T-helper 22 cell (primary cell): ENCODE data around the gene GNB1L.
"Not testable (repeated sequence)": the region's sequence is repeated elsewhere in the genome, so short reads cannot be mapped to it uniquely, and the experiment has no call there.

ENCODE experiments used
- DNase-seq: peaks from one replicate; pipeline ENCODE4 v3.0.0-alpha.2; 2020; ENCODE audit warnings: low read depth

Gene GNB1L

DNA sequence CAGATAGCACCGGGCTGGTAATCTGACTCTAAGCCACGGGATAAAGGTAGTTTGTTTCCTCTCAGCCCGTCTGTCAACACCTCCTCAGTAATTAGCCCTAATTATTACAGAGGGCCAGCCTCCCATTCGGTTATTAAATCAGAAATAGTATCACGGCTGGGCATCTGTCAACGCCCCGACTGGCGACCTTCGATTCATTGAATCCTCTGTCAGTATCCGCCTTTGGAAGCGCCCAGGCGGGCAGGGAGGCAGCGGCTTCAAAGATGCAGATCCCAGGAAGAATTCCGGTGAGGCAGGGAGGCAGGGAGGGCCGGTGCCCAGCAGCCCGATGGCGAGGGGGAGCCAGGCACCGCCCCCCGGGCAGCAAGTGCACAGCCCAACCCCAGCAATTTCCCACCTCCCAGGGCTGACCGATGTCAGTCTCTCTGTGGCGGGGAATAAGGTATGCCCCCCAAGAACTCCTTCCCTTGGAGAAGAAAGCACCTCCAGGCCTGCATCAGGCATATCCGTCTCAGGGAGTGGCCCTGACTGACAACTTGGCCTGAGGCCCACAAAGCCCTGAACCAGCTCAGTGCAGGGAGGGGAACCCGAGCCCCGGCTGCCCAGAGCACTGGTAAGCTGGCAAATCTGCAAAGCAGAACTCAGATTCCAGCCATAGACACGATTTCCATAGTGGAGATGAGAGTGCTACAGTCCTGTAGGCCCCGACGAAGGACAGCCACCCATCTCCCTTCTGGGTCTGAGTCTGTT, 11.4 kb downstream of the GNB1L start:
- no peak for DNase-seq

GRCh38 chr22:19842393-19843106, 12.1 kb downstream of the GNB1L start:
- DNase-seq: no peak

GRCh38 chr22:19841641-19842392, 12.9 kb downstream of the GNB1L start:
- no peak for DNase-seq

GRCh38 chr22:19840955-19841640, 13.6 kb downstream of the GNB1L start:
- DNase-seq: no peak

GRCh38 chr22:19840059-19840458, 14.6 kb downstream of the GNB1L start:
- DNase-seq: no peak

- no peak for DNase-seq
These were observed 16.8 kb downstream of the GNB1L start for GRCh38 chr22:19837915-19838314.

DNA sequence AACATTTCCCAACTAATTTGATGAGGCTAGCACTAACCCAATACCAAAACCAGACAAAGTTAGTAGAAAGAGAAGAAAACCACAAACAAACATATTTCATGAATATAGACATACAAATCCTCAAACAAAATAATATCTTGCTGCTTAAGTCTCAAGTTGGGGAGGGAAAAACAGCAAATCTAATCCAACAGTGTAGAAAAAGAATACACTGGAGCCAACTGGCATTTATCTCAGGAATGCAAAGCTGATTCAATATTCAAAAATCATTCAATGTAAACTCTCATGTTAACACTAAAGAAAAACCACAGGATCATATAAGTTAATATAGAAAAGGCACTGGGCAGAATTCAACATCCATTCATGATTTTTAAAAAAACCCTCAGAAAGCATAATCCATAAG, 18.2 kb downstream of the GNB1L start:
- no peak for DNase-seq

DNA sequence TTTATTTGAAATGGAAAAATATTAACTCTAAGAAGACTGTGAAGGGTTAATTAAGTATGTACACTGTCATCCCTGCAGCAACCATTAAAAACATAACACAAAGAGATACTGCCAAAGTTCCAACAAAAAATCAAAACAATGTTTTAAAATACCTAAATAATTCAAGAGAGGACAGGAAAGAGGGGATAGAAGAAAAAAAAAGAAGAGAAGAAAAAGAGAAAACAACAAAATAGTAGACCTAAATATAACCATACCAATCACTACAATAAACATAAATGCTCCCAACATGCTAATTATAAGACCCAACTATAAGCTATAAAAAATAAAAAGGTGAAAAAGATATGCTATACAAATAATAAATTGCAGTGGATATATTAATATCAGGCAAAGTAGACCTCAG, 20.1 kb downstream of the GNB1L start:
- no peak for DNase-seq

- DNase-seq: not testable (repeated sequence)
These were observed 21.3 kb downstream of the GNB1L start for GRCh38 chr22:19833327-19833726.

DNA sequence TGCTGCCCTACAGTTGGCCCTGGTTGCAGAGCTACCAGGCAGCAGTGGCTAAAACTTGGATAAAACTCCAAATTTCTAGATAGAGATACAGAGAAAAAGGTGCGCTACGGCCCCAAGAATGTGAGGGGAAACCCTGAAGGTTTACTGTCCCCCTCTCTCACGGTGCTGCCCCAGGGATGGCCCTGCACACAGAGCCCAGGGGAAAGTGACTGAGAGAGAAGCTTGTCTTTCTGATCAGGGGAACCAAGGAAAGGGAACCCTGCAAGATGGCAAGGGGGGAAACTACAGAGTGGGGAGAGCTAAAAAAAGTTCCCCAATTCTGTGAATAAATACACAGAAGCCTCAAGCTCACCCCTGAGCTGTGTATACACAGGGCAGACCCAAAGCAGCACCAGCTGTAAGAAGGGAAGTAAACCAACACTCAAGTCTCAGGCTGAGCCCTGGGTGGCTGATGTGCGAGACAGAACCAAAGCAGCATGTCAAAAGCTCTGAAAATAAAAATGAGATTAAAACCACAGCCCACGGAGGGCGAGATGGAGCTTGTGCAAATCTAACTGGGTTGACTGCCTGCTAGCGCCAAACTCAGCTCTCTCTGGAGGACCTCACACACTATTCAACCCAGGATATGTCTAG, 22.1 kb downstream of the GNB1L start:
- DNase-seq: no peak

DNA sequence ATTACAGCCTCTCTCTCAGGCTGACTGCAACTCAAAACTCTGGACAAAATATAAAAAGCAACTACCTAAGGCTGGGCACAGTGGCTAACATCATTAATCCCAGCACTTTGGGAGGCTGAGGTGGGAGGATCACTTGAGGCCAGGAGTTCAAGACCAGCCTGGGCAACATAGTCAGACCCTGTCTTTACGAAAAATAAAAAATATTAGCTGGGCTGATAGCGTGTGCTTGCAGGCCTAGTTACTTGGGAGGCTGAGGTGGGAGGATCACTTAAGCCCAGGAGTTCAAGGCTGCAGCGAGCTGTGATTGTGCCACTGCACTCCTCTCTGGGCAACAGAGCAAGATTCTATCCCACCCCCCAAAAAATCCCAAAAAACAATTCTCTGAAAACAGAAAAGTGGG, 22.7 kb downstream of the GNB1L start:
- DNase-seq: not testable (repeated sequence)

- DNase-seq: no peak
These were observed 23.7 kb downstream of the GNB1L start for GRCh38 chr22:19831016-19831415.

DNA sequence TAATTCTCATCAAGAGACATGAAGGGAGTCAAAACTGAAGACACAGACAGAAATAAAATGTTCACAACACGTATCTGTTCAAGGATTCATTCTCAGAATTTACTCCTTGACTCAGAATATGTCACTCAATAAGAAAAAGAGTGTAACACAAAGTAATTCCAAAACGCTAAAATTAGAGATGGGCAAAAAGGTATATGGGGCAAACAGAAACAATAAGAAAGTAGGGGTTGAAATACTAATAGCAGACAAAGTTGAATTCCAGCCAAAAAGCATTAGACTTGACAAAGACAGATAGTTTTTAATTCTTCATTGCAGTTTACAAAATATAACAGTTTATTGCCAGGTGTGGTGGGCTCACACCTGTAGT, 26.7 kb downstream of the GNB1L start:
- no peak for DNase-seq

- DNase-seq: no peak
These were observed 27.2 kb downstream of the GNB1L start for GRCh38 chr22:19827341-19828034.

DNA sequence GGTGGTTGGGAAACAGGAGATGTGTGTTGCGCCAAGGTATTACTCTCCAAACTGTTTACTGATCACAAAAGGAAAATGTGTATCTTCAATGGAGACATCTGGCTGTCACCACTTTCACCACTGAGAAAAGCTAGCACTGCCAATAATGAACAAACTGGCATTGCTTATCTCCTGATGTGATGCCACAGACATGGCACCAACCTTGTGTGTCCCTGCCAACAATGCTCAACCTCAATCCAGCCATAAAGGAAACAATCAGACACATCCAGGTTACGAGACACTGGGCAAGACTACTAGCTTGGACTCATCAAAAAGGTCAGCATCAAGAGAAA, 28.1 kb downstream of the GNB1L start:
- no peak for DNase-seq

GRCh38 chr22:19825904-19826618, 28.6 kb downstream of the GNB1L start:
- DNase-seq: no peak

DNA sequence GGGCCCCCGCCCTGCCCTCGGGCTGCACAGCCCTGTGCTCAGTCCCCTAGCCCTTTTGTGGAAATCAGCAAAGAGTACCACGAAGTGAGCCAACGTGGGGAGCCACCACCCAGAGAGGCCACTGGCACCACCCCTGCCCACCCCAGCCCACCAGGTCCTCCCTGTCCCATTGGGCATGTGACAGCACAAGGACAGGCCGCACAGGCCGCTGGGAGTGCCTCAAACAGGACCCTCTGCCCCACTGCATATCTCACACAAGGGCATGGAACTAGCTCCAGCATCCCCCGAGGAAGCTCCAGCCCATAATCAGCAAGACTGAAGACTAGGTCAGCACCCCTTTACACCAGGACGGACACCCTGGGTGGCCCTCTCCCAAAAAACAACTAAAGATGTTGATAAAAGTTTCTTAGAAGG, 29.7 kb downstream of the GNB1L start:
- no peak for DNase-seq

DNA sequence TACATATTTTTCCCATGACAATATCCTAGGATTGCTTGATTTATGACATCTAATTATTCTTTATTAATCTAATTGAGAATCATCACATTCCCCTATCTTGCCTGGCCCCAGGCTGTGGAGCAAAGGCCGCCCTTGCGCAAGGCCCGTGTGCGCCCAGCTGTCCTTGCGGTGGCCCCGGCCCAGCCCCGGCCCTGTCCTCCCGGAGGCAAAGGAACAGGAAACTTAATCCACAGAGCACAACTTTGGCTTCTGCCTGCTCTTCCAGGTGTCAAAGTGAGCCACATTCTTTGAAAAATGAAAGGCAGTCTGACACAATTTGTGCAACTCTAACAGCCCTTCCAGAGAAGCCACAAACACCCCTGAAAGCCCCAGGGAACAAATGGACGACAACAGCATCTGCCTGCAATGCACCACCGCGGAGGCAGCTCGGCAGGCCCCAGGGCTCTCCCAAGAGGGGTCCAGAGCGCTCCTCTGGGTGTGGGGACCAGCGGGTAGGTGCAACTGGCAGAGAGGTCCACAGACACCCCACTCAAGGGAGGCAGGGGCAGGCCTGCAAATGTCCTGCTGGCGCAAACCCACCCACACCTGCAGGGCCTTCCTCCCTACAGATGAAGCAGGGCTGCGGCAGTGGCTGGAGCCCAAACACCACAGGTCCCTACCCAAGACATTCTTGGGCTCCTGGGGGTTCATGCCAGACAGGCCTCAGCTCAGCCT, 30.3 kb downstream of the GNB1L start:
- no peak for DNase-seq

DNA sequence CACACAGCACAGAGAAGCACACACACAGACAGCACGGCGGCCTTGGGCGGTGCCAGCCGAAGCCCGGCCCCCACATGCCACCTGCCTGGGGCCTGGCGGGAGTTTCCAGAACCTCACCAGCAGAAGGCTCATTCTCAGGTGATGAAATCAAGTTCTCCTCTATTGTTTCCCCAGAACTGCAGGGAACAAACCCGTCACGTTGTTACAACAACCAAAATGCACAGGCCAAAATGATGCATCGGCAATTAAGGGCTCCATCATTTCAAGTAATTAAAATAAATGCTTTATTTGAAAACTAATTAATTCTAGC, 30.8 kb downstream of the GNB1L start:
- no peak for DNase-seq

- DNase-seq: no peak
These were observed 31.3 kb downstream of the GNB1L start for GRCh38 chr22:19823191-19823901.
